HFFc6 (cell line): ENCODE measurements around the gene LSP1. TPM values are rescaled to one million over a fixed set of nuclear protein-coding genes. Genes with fewer than 3 reads are reported as not detected.
"Not testable (repeated sequence)": the region's sequence is repeated elsewhere in the genome, so short reads cannot be mapped to it uniquely, and the experiment has no call there.

ENCODE experiments used
- DNase-seq: peaks from one replicate; pipeline ENCODE4 v3.0.0-alpha.2; 2018
- H3K27ac Mint-ChIP-seq: 2 replicates; pipeline ENCODE4 v1.8.0; 2020; ENCODE audit warnings: mild to moderate bottlenecking, mixed read lengths
- H3K27me3 Mint-ChIP-seq: 2 replicates; pipeline ENCODE4 v1.8.0; 2021; ENCODE audit warnings: mild to moderate bottlenecking, moderate library complexity, mixed read lengths; ENCODE audit not compliant: insufficient read depth
- H3K36me3 Mint-ChIP-seq: 2 replicates; pipeline ENCODE4 v1.8.0; 2021; ENCODE audit warnings: low read depth, mixed read lengths
- H3K4me1 Mint-ChIP-seq: 2 replicates; pipeline ENCODE4 v1.8.0; 2020; ENCODE audit warnings: low read depth, mixed read lengths
- H3K4me3 Mint-ChIP-seq: 2 replicates; pipeline ENCODE4 v1.8.0; 2020; ENCODE audit warnings: mild to moderate bottlenecking, moderate library complexity, mixed read lengths
- H3K9me3 Mint-ChIP-seq: 2 replicates; pipeline ENCODE4 v1.8.0; 2020; ENCODE audit warnings: mild to moderate bottlenecking, mixed read lengths
- CTCF ChIP-seq: fragments of 200-600 bp; sonication (generic); IDR thresholded peaks from 2 replicates; pipeline ENCODE4 v1.5.0; 2021; ENCODE audit warnings: antibody characterized with exemption, mild to moderate bottlenecking
- microRNA-seq: library from miRNA; unstranded; fragments of <30 nt; microRNA quantifications from one replicate; pipeline ENCODE4, GENCODE V29; 2019
- total RNA-seq, 6 experiments: library from RNA; stranded (reverse); fragmentation: NEBNext Ultra II Directional; extraction: Animal tissue kit (Norgen Biotek cat#: 25700); gene quantifications; 2 replicates in 1 of 6; 3 replicates in 5 of 6; pipeline ENCODE4 v1.2.3, GENCODE V29; 2021

The LSP1 gene
- total RNA-seq, 6 experiments from 2014 or later = 0.18 to 2.6 (median 0.27) TPM; not detected in 2

- Mint-ChIP-seq H3K4me3 (no peak overlapping the region), H3K27ac (no peak overlapping the region), H3K36me3 (no peaks in the 10 kb centered on the region), H3K9me3 (no peaks in the 10 kb centered on the region), H3K4me1 (no peaks in the 10 kb centered on the region), H3K27me3 (peaks cover 15% of the 10 kb centered on the region)
- no peak for TF ChIP-seq CTCF
- DNase-seq = no peak
Measured at GRCh38 chr11:1937616-1938342, 84.9 kb downstream of the LSP1 start.

DNA sequence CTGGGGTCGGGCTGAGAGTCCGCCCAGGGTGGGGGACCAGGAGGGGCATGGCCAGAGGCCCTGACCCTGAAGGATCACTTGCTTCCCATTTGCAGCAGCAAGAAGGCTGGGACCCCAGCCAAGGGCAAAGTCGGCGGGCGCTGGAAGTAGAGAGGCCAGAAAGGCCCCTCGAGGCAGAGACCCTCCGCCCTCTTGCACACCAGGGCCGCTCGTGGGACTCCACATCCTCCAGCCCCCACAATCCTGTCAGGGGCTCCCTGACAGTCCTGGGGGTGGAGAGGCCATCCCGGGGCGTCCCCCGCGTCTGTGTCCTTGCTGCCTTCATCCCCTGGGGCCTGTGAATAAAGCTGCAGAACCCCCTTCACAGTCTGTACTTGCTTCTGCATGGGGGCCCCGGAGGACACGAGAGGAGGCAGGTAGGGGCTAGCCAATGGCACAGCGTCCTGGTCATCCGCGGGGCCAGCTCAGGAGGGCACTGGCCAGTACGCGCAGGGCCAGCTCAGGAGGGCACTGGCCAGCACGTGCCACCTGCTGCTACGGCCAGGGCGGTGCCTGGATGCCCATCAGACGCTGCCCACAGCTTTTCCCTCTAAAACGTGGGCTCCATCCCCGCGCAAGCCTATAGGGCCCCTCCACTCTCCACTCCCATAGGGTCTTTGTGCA, 85.6 kb downstream of the LSP1 start:
- Mint-ChIP-seq H3K27ac (no peak overlapping the region), H3K27me3 (peaks cover 13% of the 10 kb centered on the region), H3K4me1 (no peaks in the 10 kb centered on the region), H3K36me3 (no peaks in the 10 kb centered on the region), H3K9me3 (no peaks in the 10 kb centered on the region), H3K4me3 (no peak overlapping the region)
- no peak for DNase-seq
- TF ChIP-seq CTCF = no peak

- H3K4me3 Mint-ChIP-seq = no peak overlapping the region
- no peak for TF ChIP-seq CTCF
- H3K27ac Mint-ChIP-seq = no peak overlapping the region
- H3K27me3 Mint-ChIP-seq = peaks cover 10% of the 10 kb centered on the region
- H3K9me3 Mint-ChIP-seq = no peaks in the 10 kb centered on the region
- no peak for DNase-seq
- no peaks in the 10 kb centered on the region for H3K36me3 Mint-ChIP-seq
- no peaks in the 10 kb centered on the region for H3K4me1 Mint-ChIP-seq
Measured at GRCh38 chr11:1939006-1939625, 86.2 kb downstream of the LSP1 start.

DNA sequence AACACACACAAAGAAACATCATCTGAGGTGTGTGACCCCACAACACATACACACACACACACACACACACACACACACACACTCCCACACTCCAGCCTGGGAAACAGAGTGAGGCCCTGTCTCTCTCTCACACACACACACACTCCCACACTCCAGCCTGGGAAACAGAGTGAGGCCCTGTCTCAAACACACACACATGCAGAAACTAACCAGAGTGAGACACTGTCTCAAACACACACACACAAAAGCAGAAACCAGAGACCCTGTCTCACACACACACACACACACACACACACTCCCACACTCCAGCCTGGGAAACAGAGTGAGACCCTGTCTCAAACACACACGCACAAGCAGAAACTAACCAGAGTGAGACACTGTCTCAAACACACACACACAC, 86.9 kb downstream of the LSP1 start:
- H3K4me3 Mint-ChIP-seq, H3K27ac Mint-ChIP-seq, H3K9me3 Mint-ChIP-seq, H3K27me3 Mint-ChIP-seq, H3K36me3 Mint-ChIP-seq, DNase-seq, H3K4me1 Mint-ChIP-seq: not testable (repeated sequence)

Small RNA genes within 50 kb of the gene (microRNA-seq; reads per million reads assigned to microRNA genes)
- not detected for gene MIR4298
- gene MIR7847 = not detected

Other genes with a start within 250 kb of the LSP1 start
- not detected for gene KRTAP5-3, start 244.6 kb upstream of the LSP1 start, total RNA-seq
- gene KRTAP5-4, start 230.9 kb upstream of the LSP1 start, total RNA-seq = not detected
- gene KRTAP5-5, start 223.3 kb upstream of the LSP1 start, total RNA-seq = not detected
- not detected for gene KRTAP5-6, start 155.9 kb upstream of the LSP1 start, total RNA-seq
- under 1 TPM; 0.21 to 0.71 (median 0.45) TPM for gene IFITM10, start 102.5 kb upstream of the LSP1 start, total RNA-seq
- gene CTSD, start 89.2 kb upstream of the LSP1 start, total RNA-seq = 100 to 1,000 TPM; 212 to 240 (median 229) TPM
- gene SYT8, start 18.1 kb upstream of the LSP1 start, total RNA-seq = not detected
- gene TNNI2, start 14.1 kb upstream of the LSP1 start, total RNA-seq = not detected
- not detected for gene PRR33, start 38.8 kb downstream of the LSP1 start, total RNA-seq
- gene TNNT3, start 66.6 kb downstream of the LSP1 start, total RNA-seq = not detected
- 100 to 1,000 TPM in 4 of 6 experiments, 10 to 100 TPM in 2; 83.8 to 116 (median 110) TPM for gene MRPL23, start 94.2 kb downstream of the LSP1 start, total RNA-seq
- gene H19, start 144.8 kb downstream of the LSP1 start, total RNA-seq = under 1 TPM in 2 of 6 experiments, not detected in 4; 0.25 to 0.33 TPM